ENCODE data around the gene TRMT112.

The TRMT112 gene

DNA sequence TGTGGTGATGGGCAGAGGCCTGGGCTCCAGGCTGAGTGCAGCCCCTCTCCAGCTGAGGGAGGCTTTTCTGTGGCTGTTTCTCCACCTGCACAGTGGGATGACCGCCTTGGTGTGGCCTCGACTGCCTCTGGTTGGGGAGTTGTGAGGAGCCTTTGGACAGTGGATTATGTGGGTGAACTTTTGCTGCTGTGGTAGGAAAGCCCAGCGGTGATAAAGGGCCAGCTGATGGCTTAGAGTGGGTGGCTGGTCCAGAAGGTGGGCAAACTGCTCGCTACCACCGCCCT is 13.4 kb downstream of the TRMT112 start:
- TF ChIP-seq, protein P1, sequence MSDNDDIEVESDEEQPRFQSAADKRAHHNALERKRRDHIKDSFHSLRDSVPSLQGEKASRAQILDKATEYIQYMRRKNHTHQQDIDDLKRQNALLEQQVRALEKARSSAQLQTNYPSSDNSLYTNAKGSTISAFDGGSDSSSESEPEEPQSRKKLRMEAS (IDR thresholded peaks at IDR 0.05; ENCODE audit: low read depth, low read length), result no peak
- TF ChIP-seq MYC (IDR thresholded peaks at IDR 0.05; ENCODE audit: low read depth, low read length) (no peak), POLR2A (IDR thresholded peaks at IDR 0.05; ENCODE audit: extremely low read depth, insufficient read length) (no peak), CTCF (IDR thresholded peaks at IDR 0.05; ENCODE audit: low read depth, low read length) (no peak)
- H3K4me3 ChIP-seq (ENCODE audit: low read depth, low read length), result peak overlapping the region; percentile 85
- DNase-seq (ENCODE audit: low read depth), result no peak

DNA sequence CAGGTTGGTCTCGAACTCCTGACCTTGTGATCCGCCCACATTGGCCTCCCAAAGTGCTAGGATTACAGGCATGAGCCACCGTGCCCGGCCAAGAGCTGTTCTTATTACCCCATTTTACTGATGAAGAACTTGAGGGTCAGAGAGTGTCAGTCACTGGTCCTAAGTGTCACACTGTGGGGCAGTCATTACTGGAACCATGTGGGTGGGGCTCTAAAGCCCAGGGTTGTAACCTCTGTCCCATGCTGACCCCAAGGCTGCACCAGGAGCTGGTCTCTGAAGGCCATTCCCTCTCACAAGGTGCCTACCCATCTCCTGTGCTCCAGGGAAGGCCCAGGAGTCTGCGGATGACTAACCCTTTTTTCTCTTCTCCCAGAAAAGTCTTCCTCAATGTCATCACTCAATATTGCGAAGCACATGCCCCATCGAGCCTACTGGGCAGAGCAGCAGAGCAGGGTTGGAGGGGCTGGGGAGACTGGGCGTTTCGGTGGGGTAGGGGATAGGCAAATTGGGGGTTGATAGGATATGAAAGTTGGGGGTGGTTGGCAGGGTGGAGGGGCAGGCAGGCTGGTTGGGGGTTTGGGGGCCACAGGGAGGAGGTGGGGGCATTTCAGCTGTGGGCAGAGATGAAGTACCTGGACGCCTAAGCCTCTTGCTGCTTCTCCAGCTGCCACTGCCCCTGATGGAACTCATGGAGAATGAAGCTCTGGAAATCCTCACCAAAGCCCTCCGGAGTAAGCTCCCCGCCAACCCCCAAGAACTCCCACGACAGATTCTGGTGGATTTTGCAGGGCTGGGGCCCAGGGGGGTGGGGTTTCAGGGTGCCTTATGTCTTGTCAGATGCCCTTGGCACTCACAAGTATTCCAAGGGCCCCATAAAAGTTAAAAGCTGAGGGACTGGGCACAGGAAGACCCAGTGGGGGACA is 14.0 kb downstream of the TRMT112 start:
- no peak for TF ChIP-seq MYC (IDR thresholded peaks at IDR 0.05; ENCODE audit: low read depth, low read length)
- no peak for TF ChIP-seq CTCF (IDR thresholded peaks at IDR 0.05; ENCODE audit: low read depth, low read length)
- no peak for TF ChIP-seq POLR2A (IDR thresholded peaks at IDR 0.05; ENCODE audit: extremely low read depth, insufficient read length)
- TF ChIP-seq, protein P1 (IDR thresholded peaks at IDR 0.05; ENCODE audit: low read depth, low read length), result no peak
- no peak for DNase-seq (ENCODE audit: low read depth)
- H3K4me3 ChIP-seq (ENCODE audit: low read depth, low read length), result peak overlapping the region; percentile 85

DNA sequence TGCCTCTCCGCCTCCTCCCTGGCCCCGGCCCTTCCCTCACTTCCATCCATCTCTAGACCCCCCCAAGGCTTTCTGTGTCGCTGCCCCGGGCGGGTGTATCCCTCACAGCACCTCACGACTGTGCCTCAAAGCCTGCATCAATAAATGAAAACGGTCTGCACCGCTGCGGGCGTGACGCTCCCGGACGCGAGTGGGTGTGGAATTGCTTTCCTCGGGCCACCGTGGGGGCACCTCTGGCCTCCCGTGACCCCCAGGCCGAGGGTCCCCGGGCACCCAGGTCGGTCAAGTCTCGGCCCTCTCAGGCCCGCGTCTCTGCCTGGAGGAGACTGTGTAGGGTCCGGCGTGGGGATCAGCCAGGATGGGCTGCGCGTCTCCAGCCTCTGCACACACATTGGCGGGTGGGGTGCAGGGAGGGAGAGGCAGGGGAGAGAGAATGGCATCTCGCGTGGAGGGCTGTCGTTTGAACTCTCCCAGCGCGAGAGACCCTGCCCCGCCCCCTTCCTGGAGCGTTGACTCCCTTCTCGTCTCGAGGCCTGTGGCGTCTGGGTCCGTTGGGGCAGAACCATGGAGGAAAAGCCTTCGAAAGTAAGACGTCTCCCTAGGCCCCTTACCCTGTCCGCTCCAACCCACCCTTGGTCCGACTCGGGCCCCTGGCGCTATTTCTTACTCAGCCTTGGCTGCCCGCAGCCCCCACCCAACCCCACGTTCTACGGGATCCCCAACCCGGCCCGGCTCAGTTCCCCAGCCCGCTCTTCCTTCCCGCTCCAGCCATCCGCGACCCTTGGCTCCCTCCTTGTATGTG is 17.3 kb downstream of the TRMT112 start, which contains the start of gene CATSPERZ:
CATSPERZ (plus strand) TSS at position 512 of the 802 bp plus-strand sequence; CDS start at position 565, 53 bp downstream.
- no peak for TF ChIP-seq MYC (IDR thresholded peaks at IDR 0.05; ENCODE audit: low read depth, low read length)
- no peak for TF ChIP-seq POLR2A (IDR thresholded peaks at IDR 0.05; ENCODE audit: extremely low read depth, insufficient read length)
- TF ChIP-seq, protein P1 (IDR thresholded peaks at IDR 0.05; ENCODE audit: low read depth, low read length), result no peak
- no peak for TF ChIP-seq CTCF (IDR thresholded peaks at IDR 0.05; ENCODE audit: low read depth, low read length)
- H3K4me3 ChIP-seq (ENCODE audit: low read depth, low read length), result peak within 1 kb of the TSS; percentile 28
- no peak for DNase-seq (ENCODE audit: low read depth)

- TF ChIP-seq MYC (IDR thresholded peaks at IDR 0.05; ENCODE audit: low read depth, low read length) (no peak), CTCF (IDR thresholded peaks at IDR 0.05; ENCODE audit: low read depth, low read length) (no peak), POLR2A (IDR thresholded peaks at IDR 0.05; ENCODE audit: extremely low read depth, insufficient read length) (no peak)
- TF ChIP-seq, protein P1 (IDR thresholded peaks at IDR 0.05; ENCODE audit: low read depth, low read length), result no peak
- no peak for DNase-seq (ENCODE audit: low read depth)
- H3K4me3 ChIP-seq (ENCODE audit: low read depth, low read length), result no peak overlapping the region
Measured at GRCh38 chr11:64298966-64299846, 18.2 kb downstream of the TRMT112 start.

GRCh38 chr11:64297699-64298358 is 19.5 kb downstream of the TRMT112 start:
- no peak for TF ChIP-seq MYC (IDR thresholded peaks at IDR 0.05; ENCODE audit: low read depth, low read length)
- TF ChIP-seq POLR2A (IDR thresholded peaks at IDR 0.05; ENCODE audit: extremely low read depth, insufficient read length), result no peak
- no peak for TF ChIP-seq CTCF (IDR thresholded peaks at IDR 0.05; ENCODE audit: low read depth, low read length)
- TF ChIP-seq, protein P1 (IDR thresholded peaks at IDR 0.05; ENCODE audit: low read depth, low read length), result no peak
- no peak for DNase-seq (ENCODE audit: low read depth)
- no peak overlapping the region for H3K4me3 ChIP-seq (ENCODE audit: low read depth, low read length)

Data from NB4 (cell line).